GM23248 (cell line): ENCODE measurements around the gene ARGFX. TPM values are rescaled to one million over a fixed set of nuclear protein-coding genes. Genes with fewer than 3 reads are reported as not detected.

Source experiments
- DNase-seq: peaks from one replicate; pipeline ENCODE4 v3.0.0-alpha.2; 2015
- H2AFZ ChIP-seq: fragments of 200-600 bp; sonication (generic); 2 replicates; pipeline ENCODE4 v1.6.1; 2016; ENCODE audit warnings: antibody characterized with exemption
- H3F3A ChIP-seq: fragments of 200-600 bp; sonication (generic); 2 replicates; pipeline ENCODE4 v1.6.1; 2016; ENCODE audit warnings: mild to moderate bottlenecking, antibody characterized with exemption, mixed run types; ENCODE audit not compliant: insufficient read depth
- H3K27ac ChIP-seq: fragments of 200-600 bp; sonication (generic); 2 replicates; pipeline ENCODE4 v1.5.1; 2016; ENCODE audit warnings: mild to moderate bottlenecking
- H3K27me3 ChIP-seq: fragments of 200-600 bp; sonication (generic); replicated peaks from 2 replicates; pipeline ENCODE4 v1.6.1; 2016; ENCODE audit warnings: mild to moderate bottlenecking; ENCODE audit not compliant: insufficient read depth
- H3K36me3 ChIP-seq: fragments of 200-600 bp; sonication (generic); 2 replicates; pipeline ENCODE4 v1.6.1; 2016; ENCODE audit warnings: low read depth, mild to moderate bottlenecking
- H3K4me1 ChIP-seq: fragments of 200-600 bp; sonication (generic); 2 replicates; pipeline ENCODE4 v1.6.1; 2016; ENCODE audit warnings: mild to moderate bottlenecking; ENCODE audit not compliant: insufficient read depth
- H3K4me2 ChIP-seq: fragments of 200-600 bp; sonication (generic); one replicate; pipeline ENCODE4 v1.6.1; 2016; ENCODE audit warnings: mild to moderate bottlenecking; ENCODE audit not compliant: unreplicated experiment
- H3K4me3 ChIP-seq: fragments of 200-600 bp; sonication (generic); 2 replicates; pipeline ENCODE4 v1.5.1; 2016; ENCODE audit warnings: mild to moderate bottlenecking
- H3K79me2 ChIP-seq: fragments of 200-600 bp; sonication (generic); 2 replicates; pipeline ENCODE4 v1.6.1; 2016; ENCODE audit warnings: mild to moderate bottlenecking; ENCODE audit not compliant: insufficient read depth
- H3K9ac ChIP-seq: fragments of 200-600 bp; sonication (generic); 2 replicates; pipeline ENCODE4 v1.6.1; 2016; ENCODE audit warnings: mild to moderate bottlenecking
- H3K9me2 ChIP-seq: fragments of 200-600 bp; sonication (generic); 2 replicates; pipeline ENCODE4 v1.6.1; 2016; ENCODE audit warnings: mixed run types, mild to moderate bottlenecking, moderate library complexity; ENCODE audit not compliant: insufficient read depth
- H3K9me3 ChIP-seq: fragments of 200-600 bp; sonication (generic); one replicate; pipeline ENCODE4 v1.6.1; 2017; ENCODE audit warnings: low read depth
- H4K20me1 ChIP-seq: fragments of 200-600 bp; sonication (generic); 2 replicates; pipeline ENCODE4 v1.6.0; 2016; ENCODE audit not compliant: insufficient read depth
- EZH2 ChIP-seq: fragments of 200-600 bp; sonication (generic); IDR thresholded peaks from 2 replicates; pipeline ENCODE4 v1.6.1; 2018; ENCODE audit warnings: antibody characterized with exemption, mild to moderate bottlenecking; ENCODE audit not compliant: insufficient read depth, poor library complexity, severe bottlenecking
- EZH2phosphoT487 ChIP-seq: fragments of 200-600 bp; sonication (generic); IDR thresholded peaks from 2 replicates; pipeline ENCODE4 v1.6.1; 2018; ENCODE audit warnings: antibody characterized with exemption, moderate library complexity, mild to moderate bottlenecking, low read depth; ENCODE audit not compliant: insufficient read depth
- WGBS, 2 experiments: methylation state at CpG; one replicate each; pipeline ENCODE4 v1.1.6; 2015 to 2017; ENCODE audit warnings: low lambda C conversion rate in 2 of 2, low coverage in 1 of 2; ENCODE audit errors: missing lambda C conversion rate in 2 of 2; 5-methylcytosine and 5-hydroxymethylcytosine counted together
- in situ Hi-C: fragments of 300-500 bp; cut with MboI; formaldehyde crosslinking; loops from 2 replicates; pipeline ENCODE4 v1.15.0; 2020
- polyA plus RNA-seq: library from polyadenylated mRNA; unstranded; fragments of >200 nt; fragmentation: Nextera tagmentation; extraction: Ambion mirVana; gene quantifications from 2 replicates; pipeline ENCODE4 v1.2.1, GENCODE V29; 2016
- total RNA-seq: library from RNA; depleted of rRNA; stranded (reverse); fragments of >200 nt; shearing (Covaris generic); gene quantifications from 2 replicates; pipeline ENCODE4 v1.2.3, GENCODE V29; 2014

The ARGFX gene
- total and polyA plus RNA-seq, 2 experiments from 2014 or later, result not detected

DNA sequence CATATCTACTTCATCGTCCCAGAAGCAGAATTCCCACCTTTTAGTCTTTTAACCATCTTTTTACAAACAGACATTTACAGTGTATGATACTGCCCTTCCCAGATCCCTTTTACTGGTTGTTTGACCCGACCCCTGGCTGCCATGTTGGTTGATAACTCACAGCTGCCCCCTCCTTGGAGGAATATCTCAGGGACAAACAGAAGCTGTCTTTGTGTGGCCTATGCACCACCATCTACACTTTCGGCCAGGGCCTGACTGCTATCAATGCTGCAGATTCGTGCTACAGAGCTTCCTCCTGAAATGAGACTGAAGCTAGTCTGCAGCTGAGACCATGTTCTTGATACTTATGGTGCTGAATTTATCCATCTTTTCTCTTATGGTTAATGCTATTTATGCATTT is 15.4 kb upstream of the ARGFX start:
- Histone ChIP-seq H3K9me3 (no peaks in the 10 kb centered on the region), H3K27ac (no peak overlapping the region), H3K9ac (peak overlapping the region; percentile 41), H3K27me3 (no peaks in the 10 kb centered on the region), H3K79me2 (no peaks in the 10 kb centered on the region), H3K4me1 (no peaks in the 10 kb centered on the region), H3K4me3 (peak overlapping the region; percentile 33), H3K4me2 (peak overlapping the region; percentile 43), H4K20me1 (no peaks in the 10 kb centered on the region), H3F3A (no peaks in the 10 kb centered on the region), H2AFZ (peak overlapping the region; percentile 89), H3K36me3 (no peaks in the 10 kb centered on the region), H3K9me2 (no peaks in the 10 kb centered on the region)
- peak; percentile 7 for DNase-seq
- TF ChIP-seq EZH2 (no peak), EZH2phosphoT487 (no peak)
- WGBS, 2 experiments, result 20 to 22% methylated on average over 4 of the region's 4 CpGs
- in situ Hi-C loops, result loop anchor here (25.0 kb wide), 1 partner anchor 710 kb away; no protein-coding TSS in a partner anchor

DNA sequence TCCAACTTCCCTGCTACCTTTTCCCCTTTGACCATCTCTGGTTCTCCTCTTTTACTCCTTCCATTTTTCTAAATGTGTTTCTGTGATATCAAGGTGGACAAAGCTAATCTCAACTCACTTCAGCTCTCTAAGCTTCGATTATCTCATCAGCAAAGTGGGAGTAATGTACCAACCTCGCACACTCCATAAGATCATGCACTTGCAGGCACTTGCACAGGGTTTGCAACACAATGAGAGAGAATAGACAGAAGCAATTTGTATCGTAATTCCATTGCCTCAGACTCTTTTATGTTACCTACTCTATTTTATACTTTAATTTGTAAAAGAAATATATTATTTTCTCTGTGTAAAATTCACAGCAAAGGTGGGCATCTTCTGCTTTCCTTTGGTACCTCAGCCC is 15.0 kb upstream of the ARGFX start:
- no peak for TF ChIP-seq EZH2phosphoT487
- no peak for TF ChIP-seq EZH2
- H3K27ac ChIP-seq, result no peak overlapping the region
- no peak for DNase-seq
- no peaks in the 10 kb centered on the region for H3K9me3 ChIP-seq
- 60 to 72% methylated on average over 3 of the region's 3 CpGs for whole genome bisulfite sequencing, 2 experiments
- H3K9me2 ChIP-seq, result no peaks in the 10 kb centered on the region
- H4K20me1 ChIP-seq, result no peaks in the 10 kb centered on the region
- H3K36me3 ChIP-seq, result no peaks in the 10 kb centered on the region
- H3K27me3 ChIP-seq, result no peaks in the 10 kb centered on the region
- no peaks in the 10 kb centered on the region for H3K79me2 ChIP-seq
- H2AFZ ChIP-seq, result peak overlapping the region; percentile 89
- no peak overlapping the region for H3K4me2 ChIP-seq
- H3K9ac ChIP-seq, result no peak overlapping the region
- no peaks in the 10 kb centered on the region for H3K4me1 ChIP-seq
- no peak overlapping the region for H3K4me3 ChIP-seq
- in situ Hi-C loops, result loop anchor here (25.0 kb wide), 1 partner anchor 710 kb away; no protein-coding TSS in a partner anchor
- H3F3A ChIP-seq, result no peaks in the 10 kb centered on the region

DNA sequence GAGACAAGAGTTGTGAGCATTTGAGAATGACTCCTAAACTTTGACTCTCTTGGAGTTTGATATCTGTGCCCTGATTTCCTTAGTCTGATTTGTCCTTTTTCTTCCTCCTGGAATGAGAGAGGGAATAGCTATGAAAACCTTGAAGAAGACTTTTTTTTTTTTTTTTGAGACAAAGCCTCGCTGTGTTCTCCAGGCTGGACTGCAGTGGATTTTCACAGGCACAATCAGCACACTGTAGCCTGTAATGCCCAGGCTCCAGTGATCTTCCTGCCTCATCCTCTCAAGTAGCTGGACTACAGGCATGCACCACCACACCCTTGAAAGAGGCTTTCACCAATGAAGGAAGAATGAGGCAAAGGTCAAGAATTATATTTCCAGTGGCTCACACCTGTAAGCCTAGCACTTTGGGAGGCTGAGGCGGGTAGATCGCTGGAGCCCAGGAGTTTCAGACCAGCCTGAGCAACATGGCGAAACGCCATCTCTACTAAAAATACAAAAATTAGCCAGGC is 10.3 kb upstream of the ARGFX start:
- no peak overlapping the region for H2AFZ ChIP-seq
- no peaks in the 10 kb centered on the region for H3K9me2 ChIP-seq
- no peaks in the 10 kb centered on the region for H3K4me1 ChIP-seq
- H3K9ac ChIP-seq, result no peak overlapping the region
- no peaks in the 10 kb centered on the region for H3K79me2 ChIP-seq
- H3K9me3 ChIP-seq, result no peaks in the 10 kb centered on the region
- TF ChIP-seq EZH2phosphoT487 (no peak), EZH2 (no peak)
- H3F3A ChIP-seq, result no peaks in the 10 kb centered on the region
- no peak overlapping the region for H3K4me2 ChIP-seq
- in situ Hi-C loops, result loop anchor here (25.0 kb wide), 1 partner anchor 705 kb away; no protein-coding TSS in a partner anchor
- H3K36me3 ChIP-seq, result no peaks in the 10 kb centered on the region
- 74 to 75% methylated on average over 5 of the region's 5 CpGs for WGBS, 2 experiments
- no peak overlapping the region for H3K4me3 ChIP-seq
- no peaks in the 10 kb centered on the region for H4K20me1 ChIP-seq
- DNase-seq, result no peak
- no peaks in the 10 kb centered on the region for H3K27me3 ChIP-seq
- no peak overlapping the region for H3K27ac ChIP-seq

DNA sequence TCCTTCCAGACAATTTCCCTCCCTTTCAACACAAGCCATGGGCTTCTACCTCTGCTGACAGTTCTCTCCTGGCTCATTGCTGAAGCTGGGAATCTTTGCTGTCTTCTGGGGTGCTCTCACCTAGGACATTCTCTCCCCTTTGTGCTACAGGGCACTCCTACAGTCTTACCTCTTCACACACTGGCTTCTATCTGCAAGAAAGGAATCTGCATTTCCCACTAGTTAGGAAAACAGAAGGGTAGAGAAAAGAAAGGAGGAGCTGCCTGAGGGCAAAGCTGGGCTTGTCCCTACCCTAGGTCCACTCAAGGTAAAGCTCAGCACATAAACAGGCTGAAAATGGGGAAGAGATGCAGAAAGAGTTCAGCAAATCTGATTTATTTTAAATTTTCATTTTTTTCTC is 5.6 kb upstream of the ARGFX start:
- Histone ChIP-seq H3K4me1 (no peaks in the 10 kb centered on the region), H3K4me3 (no peak overlapping the region), H3K4me2 (no peak overlapping the region), H2AFZ (no peak overlapping the region), H3K9ac (no peak overlapping the region), H3K9me2 (no peaks in the 10 kb centered on the region), H3K79me2 (no peaks in the 10 kb centered on the region), H3K27ac (no peak overlapping the region), H3K36me3 (no peaks in the 10 kb centered on the region), H3F3A (no peaks in the 10 kb centered on the region), H4K20me1 (no peaks in the 10 kb centered on the region), H3K27me3 (no peaks in the 10 kb centered on the region), H3K9me3 (no peaks in the 10 kb centered on the region)
- no peak for DNase-seq
- TF ChIP-seq EZH2phosphoT487 (no peak), EZH2 (no peak)
- in situ Hi-C loops, result loop anchor here (25.0 kb wide), 1 partner anchor 700 kb away; no protein-coding TSS in a partner anchor
